Measurements from ENCODE around the gene SIMC1.
"Not testable (repeated sequence)": the region's sequence is repeated elsewhere in the genome, so short reads cannot be mapped to it uniquely, and the experiment has no call there.

SIMC1 gene

DNA sequence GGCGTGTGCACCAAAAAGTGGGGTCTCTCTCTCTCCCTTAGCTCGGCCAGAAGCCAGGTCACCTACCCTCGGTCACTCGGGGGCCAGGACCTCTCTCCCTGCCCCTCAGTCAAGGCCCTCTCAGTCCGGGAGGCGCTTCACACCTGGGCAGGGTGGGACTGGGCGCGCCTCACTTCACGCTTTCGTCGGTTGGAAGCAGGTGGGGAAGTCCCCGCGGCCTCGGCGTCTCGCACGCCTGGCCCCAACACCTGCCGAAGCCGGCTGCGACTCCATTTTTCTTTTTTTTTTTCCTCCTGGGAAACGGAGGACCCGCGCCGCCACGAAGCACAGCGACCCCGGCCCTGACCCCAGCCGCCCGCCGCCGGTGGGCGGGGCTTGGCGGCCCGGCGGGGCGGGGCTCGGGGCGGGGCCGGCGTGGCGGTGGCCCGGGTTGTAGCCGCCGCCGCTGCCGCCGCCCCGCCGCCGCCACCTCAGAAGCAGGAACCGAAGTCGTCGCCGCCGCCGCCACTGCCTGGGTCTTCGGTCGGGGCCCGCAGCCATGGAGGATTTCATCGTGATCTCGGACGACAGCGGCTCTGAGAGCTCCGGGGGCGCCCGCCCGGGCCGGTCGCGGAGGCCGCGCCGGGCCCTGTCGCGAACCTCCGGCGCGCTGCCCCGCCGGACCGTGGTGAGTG, at the start of gene SIMC1:
TSS of gene SIMC1 (plus strand) at position 454 of the 674 bp plus-strand sequence. CDS start at position 539, 85 bp downstream.
- not testable (repeated sequence) for DNase-seq

DNA sequence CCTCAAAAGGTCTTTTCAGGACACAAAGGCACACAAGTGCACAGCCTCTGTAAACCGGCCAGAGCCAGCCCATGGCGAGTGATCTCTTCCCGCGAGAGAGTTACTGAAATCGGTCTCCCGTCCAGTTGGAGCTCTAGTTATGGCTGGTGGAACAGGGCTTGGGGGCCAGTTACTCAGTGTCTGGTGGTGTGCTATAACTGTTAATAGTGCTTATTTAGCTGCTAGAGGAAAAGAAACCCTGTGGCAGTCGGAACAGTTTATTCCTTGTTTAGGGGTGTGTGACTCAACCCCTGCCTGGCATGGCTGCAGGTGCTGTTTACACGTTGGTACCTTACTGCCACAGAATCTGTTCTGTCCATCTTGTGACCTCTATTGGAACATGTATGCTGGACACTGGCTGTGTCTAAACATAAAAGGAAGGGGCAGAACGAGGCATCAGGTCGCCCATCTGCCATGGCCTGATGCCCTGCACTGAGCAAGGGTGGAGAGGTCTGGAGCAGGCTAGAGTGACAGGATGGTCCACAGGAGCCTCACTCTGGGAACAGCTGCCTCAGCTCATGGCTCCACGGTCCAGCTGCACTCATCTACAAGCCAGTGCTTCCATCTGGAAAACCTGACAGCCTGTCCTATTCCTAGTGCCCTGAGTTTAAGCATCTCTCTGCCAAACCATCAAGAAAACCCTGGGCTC, 49.6 kb upstream of the SIMC1 start:
- DNase-seq: no peak

DNA sequence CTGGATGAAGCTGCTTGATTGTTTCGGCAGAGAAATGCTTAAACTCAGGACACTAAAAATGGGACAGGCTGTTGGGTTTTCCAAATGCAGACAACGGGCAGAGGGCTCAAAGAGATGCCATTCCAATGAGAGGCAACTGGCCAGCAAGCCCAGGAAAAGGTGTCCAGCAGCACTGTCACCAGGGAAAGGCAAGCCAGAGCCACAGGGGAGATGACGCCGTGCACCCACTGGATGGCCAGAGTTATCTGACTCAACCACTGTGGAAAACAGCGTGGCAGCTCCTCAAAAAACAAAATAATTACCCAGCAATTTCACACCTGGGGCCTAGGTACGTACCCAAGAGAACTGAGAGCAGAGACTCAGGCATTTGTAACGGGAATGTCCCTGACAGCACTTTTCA, 48.4 kb upstream of the SIMC1 start:
- no peak for DNase-seq

DNA sequence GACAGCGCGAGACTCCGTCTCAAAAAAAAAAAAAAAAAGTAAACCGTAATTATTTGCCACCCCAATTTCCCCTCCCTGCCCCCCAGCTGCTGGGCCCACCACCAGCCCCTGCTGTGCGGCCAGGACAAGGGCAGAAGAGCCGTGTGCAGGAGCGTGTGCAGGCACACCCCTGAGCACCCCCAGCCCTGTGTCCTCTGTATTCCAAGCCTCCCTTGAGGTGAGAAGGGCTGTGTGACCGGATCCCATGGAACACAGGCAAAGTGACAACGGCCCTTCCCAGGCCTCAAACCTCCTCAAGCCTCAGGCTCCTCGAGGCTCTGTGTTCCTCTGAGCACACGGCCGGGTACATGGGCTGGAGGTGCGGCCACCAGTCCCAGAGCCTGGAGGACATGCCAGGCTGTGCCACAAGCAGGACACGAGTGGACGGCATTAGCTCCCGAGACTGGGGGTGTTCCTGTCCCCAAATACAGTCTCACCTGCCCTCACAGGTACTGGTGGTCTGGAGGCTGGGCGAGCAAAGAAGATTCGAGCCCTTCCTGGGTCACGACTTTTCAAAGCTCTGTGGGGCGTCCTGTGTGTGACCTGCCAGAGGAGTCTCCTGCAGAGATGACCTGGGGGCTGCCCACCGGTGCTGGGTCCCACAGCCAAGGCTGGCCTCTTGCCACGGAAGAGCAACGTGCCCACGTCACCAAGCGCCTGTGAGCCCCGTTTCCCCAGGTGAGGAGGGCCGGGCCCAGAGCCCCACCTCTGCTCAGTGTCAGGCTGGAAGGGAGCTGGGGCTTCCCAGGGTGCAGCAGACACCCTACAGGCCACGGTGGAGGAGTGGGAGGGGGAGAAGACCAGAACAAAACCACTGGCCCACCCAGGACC, 47.1 kb upstream of the SIMC1 start:
- DNase-seq: no peak

DNA sequence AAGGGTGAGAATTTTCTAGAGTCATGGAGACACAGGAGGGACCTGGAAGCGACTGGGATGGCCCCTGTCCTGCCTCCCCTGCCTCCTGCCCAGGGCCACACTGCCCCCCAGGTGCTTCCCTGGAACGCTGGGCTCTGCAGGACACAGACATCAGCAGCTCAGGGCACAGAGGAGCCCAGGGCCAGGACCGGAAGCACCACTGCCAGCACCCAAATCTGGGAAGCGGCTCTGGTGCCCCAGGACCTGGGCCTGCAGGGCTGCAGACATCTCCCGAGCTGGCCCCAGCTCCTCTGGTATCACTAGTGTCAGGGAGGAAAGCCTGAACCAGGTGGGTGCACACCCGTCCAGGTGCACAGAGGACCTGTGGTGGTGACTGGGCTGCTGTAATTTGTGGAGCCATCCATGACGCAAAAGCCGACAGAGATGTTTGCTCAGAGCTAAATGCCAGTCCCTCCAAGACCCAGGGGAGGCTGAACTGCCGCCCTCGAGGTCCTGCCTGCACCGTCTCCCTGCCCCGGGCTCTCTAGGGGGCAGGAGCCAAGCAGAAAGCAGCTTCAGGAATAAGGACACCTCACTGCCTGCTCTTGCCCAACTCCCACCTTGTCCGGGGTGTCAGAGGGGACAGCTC, 46.0 kb upstream of the SIMC1 start:
- no peak for DNase-seq

DNA sequence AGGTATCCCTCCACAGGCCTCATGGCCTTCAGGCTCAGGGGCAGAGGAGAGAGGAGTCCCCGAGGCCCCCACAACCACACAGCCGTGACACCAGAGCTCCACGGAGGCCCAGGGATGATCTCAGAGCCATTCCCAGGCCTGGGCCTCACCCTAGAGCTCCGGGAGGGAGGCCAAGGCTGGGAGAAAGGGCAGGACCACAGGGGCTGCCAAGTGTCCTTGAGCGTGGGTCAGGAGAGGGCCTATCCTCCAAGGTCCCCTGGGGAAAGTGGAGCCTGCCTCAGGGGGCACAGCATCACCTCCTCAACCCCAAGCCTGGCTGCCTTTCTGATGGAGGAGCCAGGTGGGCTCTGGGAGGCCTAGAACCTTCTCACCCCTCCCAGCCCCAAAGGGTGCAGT, 45.5 kb upstream of the SIMC1 start:
- DNase-seq: not testable (repeated sequence)

DNA sequence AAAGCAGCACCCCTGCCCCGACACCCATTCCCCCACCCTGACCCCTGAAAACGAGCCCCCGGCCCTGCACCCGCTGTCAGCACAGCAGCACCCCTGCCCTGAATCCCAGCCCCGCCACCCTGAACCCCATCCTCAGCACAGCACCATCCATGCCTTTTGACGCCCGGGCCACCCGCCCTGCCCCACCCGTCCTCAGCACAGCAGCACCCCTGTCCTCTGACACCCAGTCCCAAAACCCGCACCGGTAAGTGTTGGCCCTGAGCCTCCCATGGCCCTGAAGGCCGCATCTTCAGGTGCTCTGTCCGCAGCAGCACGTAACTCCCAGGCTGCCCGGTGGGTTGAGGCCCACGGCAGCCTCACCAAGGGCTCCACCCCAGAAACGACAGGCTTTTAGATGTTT, 44.6 kb upstream of the SIMC1 start:
- DNase-seq: not testable (repeated sequence)

DNA sequence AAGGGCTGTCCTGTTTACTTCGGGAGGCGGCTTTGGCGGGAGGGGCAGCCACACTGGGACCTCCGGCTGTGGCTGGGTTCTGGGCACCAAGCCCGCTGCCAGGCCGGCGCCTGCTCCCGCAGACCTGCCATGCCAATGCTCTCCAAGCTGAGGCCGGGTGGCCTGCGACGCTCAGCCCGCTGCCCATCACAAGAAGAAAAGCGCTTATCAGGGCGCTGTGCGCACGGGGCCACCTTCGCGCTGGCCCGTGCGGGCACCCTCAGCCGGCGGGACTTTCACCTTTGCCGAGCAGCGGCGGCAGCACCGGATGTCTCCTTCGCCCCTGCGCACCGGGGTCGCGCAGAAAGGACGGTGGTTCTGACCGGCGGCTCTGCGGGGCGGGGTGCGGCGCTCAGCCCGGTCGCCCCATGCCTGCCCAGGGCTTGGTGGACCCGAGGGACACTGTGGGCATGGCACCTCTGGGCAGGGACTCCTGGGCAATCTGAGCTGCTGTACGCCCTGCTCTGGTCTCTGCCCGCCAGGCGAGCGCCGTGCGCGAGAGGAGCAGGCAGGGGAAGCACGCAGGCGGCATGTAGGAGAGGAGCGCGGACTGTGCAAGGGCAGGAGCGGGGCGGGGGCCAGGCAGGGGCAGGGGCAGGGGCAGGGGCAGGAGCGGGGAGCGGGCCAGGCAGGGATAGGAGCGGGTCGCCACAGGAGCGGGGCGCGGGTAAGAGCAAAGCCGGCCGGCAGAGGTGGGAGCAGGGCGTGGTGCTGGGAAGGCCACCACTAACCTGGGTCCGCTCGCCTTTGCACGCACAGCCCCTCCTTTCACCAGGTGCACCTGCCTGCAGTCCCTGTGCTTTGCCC, 43.8 kb upstream of the SIMC1 start:
- DNase-seq: peak; percentile 12

DNA sequence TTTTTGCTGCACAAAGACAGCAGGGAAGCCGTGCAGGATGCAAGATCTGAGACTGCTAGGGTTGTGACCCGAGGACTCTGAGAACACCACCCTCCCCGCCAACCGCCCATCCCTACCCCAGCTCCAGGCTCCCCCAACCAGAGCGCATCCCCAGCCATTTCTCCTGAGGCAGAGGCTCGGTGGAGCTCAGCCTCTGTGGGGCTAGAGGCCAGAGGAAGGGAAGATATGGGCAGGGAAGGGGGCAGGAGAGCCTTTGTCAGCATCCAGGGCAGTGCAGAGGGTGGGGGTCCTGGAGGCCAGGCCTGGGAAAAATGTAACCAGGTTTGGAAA, 43.2 kb upstream of the SIMC1 start:
- DNase-seq: not testable (repeated sequence)

DNA sequence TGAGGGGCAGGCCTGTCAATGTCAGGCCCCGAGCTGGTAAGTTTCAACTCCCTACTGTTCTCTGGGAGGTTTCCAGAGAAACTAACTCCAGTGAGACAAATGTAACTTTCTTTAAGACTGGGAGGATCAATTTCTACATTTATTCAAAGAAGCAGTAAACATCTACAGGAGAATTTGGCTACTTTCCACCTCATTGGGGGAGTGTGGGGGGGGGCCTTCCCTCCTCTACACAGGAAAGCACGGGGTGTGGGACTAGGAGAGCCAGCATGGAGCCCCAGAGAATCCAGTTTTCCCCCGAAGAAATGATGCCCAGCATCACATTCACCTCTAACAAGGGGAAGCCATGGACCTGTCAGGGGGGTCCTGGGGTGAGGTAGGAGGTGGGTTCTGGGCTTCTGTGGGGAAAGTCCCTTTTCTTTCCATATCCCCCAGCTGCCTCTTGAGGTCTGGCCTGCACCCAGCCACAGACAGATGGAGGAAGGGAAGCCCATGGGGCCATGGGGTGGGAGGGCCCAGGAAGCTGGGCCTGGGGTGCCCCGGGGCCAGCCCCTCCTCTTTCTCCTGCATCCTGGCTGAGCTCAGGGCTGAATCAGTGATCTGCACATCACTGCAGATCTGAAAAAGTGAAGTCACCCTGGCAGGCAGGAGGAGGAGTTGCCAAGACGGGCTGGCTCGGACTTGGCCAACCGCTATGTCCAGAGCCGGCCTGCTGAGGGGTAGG, 42.6 kb upstream of the SIMC1 start:
- not testable (repeated sequence) for DNase-seq

DNA sequence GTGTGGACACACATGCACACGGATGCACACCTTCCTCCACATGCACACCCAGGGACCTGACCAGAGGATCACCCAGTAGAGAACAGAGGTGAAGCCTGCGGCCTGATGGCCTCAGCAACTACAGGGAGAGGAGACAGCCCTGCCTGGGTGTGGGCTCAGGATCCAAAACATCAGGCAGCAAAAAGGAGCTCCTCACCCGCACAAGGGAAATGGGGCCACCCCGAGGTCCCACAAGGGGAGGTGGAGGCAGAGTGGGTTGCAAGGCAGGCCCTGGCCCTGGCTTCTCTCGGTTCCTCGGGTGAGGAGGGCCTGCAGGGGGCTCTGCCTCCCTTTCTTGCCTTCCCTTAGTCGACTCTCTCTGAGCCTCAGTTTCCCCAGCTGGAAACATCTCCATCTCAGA, 41.4 kb upstream of the SIMC1 start:
- not testable (repeated sequence) for DNase-seq

DNA sequence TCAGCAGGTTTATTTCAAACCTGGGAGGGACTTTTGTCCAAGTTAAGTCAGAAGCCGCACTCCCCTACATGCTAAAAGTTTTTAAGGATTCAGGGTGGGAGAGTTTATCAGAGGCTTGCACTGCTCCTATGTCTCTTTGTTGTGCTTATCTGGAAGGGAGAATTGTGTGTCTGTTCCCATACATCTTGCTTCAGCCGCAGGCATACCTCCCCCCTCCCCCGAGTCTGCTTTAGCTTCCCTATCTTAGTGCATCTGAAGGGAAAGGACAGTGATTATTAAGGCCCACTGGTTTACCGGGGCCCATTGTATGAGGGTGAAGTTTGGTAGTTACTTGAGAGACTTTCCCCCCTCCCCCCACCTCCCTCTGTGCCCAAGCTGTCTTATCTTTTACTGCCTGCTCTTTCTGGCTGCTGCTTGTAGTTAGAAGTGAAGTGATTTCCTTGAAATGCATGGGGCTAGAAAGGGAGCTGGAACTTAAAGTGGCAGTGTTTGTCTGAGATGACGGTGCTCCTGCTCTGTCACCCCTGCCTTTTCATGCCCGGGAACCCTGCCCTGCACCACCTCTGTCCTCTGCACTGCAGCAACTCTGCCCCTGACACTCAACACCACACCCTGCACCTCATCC, 40.9 kb upstream of the SIMC1 start:
- DNase-seq: not testable (repeated sequence)

DNA sequence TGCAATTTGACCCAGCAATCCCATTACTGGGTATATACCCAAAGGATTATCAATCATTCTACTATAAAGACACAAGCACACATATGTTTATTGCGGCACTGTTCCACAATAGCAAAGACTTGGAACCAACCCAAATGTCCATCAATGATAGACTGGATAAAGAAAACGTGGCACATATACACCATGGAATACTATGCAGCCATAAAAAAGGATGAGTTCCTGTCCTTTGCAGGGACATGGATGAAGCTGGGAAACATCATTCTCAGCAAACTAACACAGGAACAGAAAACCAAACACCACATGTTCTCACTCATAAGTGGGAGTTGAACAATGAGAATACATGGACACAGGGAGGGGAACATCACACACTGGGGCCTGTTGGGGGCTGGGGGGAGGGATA, 39.9 kb upstream of the SIMC1 start:
- DNase-seq: not testable (repeated sequence)

DNA sequence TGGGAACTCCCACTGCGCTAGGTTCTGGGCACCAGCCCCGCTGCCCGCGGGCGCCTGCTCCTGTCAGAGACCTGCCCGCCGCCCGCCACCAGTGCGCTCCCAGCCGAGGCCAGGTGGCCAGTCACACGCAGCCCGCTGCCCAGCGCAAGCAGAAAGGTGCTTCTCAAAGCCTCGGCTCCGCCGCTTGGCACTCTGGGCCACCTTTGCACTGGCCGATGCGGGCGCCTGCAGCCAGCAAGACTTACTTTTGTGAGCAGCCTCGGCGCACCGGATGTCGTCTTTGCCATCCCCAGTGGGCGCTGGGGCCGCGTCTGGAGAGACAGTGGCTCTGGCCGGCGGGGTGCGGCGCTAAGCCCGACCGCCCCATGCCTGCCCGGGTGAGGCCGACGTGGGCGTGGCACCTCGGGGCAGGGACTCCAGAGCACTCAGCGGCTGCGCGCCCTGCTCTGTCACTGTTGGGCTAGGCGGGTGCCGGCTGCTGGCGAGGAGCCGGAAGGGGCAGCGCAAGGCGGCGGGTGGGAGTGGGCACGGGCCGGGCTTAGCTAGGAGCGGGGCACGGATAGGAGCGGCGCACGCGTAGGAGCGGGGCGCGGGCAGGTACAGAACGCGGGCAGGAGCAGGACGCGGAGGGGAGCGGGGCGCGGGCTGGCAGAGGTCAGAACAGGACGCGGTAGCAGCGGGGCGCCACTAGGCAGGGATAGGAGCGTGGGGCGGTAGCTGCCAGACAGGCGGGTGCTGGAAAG, 39.1 kb upstream of the SIMC1 start:
- peak; percentile 40 for DNase-seq

DNA sequence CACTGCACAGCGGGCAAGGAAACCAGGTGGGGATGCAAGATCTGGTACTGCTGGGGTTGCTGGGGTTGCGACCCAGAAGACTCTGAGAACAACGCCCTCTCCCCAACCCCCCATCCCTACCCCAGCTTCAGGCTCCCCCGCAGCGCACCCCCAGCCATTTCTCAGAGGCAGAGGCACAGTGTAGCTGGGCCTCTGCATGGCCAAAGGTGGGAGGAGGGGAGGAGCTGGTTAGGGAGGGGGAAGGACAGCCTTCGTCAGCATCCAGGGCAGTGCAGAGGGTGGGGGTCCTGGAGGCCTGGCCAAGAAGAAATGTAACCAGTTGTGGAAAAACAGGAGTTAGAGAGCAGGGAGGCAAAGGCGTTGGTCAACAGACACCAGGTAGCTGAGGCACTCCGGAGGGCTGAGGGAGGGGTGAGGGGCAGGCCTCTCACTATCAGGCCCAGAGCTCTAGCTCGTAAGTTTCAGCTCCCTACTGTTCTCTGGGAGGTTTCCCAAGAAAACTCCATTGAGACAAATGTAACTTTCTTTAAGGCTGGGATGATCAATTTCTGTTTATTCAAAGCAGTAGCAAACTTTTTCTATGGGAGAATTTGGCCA, 38.3 kb upstream of the SIMC1 start:
- not testable (repeated sequence) for DNase-seq

DNA sequence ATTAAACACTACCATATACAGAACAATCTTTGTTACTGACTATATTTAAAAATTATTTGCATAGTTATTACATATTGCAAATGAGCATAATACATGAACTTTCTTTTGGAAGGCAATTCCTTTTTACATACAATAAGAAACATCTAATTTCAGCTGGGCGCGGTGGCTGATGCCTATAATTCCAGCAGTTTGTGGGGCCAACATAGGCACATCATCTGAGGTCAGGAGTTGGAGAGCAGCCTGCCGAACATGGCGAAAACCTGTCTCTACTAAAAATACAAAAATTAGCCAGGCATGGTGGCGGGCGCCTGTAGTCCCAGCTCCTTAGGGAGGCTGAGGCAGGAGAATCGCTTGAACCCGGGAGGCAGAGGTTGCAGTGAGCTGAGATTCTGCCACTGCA, 36.4 kb upstream of the SIMC1 start:
- DNase-seq: no peak

DNA sequence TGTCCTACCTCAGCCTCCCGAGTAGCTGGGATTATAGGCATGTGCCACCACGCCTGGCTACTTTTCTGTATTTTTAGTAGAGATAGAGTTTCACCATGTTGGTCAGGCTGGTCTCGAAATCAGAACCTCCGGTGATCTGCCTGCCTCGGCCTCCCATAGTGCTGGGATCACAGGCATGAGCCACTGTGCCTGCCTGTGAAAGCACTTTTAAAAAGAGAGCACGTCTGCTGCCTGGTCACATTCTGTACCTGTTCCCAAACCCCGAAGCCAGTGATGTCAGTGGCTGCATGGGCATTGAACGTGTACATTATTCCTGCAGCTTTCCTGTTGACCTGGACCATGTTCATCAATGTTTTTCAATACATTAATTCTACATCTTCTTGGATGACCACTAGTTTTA, 35.1 kb upstream of the SIMC1 start:
- no peak for DNase-seq

DNA sequence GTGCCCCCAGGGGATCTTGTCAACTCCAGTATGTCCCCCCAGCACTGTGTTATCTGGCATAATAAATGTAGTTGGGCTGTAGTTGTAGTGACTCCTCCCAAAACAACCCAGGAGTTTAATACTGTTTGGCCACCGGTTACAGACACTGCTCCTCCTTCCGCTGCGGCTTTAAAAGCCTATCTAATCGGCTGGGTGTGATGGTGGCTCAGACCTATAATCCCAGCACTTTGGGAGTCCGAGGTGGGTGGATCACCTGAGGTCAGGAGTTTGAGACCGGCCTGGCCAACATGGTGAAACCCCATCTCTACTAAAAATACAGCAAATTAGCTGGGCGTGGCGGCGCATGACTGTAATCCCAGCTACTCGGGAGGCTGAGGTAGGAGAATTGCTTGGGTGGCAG, 34.7 kb upstream of the SIMC1 start:
- DNase-seq: not testable (repeated sequence)

DNA sequence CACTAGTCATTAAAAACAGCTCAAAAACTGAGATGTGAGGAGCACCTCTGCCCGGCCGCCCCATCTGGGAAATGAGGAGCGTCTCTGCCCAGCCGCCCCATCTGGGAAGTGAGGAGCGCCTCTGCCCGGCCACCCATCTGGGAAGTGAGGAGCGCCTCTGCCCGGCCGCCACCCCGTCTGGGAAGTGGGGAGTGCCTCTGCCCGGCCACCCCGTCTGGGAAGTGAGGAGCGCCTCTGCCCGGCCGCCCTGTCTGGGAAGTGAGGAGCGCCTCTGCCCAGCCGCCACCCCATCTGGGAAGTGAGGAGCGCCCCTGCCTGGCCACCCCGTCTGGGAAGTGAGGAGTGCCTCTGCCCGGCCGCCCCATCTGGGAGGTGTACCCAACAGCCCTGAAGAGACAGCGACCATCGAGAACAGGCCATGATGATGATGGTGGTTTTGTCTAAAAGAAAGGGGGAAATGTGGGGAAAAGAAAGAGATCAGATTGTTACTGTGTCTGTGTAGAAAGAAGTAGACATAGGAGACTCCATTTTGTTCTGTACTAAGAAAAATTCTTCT, 23.7 kb upstream of the SIMC1 start:
- DNase-seq: not testable (repeated sequence)

Data from COR-L47 (cell line).